Stimulated activated CD8-positive, alpha-beta memory T cell treated with anti-CD3 and anti-CD28 coated beads, Interleukin-7, amount 100 ng/mL, for 24 hours (primary cell): ENCODE data around the gene FCER1A.

Experiments used
- DNase-seq: peaks from one replicate; pipeline ENCODE4 v3.0.0-alpha.2; 2020; ENCODE audit warnings: low read depth

The FCER1A gene

DNA sequence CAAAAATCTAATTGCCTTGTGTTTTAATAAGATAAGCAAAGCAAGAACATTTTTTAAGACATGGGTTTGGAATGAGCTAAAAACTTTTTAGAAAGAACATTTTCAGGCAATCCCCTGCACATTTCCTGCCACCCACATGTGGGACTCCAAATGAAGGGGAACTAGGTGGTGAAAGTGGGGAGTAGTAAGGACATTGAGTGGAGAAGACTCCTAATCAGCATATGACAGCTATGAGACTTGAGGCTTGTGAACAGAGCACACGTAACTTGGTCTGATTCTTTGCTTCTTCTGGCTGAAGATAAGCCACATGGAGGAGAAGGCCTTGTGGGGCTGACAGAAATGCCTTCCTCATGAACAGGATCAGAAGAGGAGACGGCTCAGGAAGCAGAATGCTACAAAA, 50.3 kb downstream of the FCER1A start:
- no peak for DNase-seq
